GM12801 (cell line): ENCODE data around the gene TM7SF3.

Source experiments
- TF ChIP-seq, protein P1 (sequence below): IDR thresholded peaks from one replicate; pipeline ENCODE4 v1.5.1; 2011; ENCODE audit warnings: control low read depth; ENCODE audit not compliant: insufficient read length; ENCODE audit errors: extremely low read depth

TM7SF3 gene

DNA sequence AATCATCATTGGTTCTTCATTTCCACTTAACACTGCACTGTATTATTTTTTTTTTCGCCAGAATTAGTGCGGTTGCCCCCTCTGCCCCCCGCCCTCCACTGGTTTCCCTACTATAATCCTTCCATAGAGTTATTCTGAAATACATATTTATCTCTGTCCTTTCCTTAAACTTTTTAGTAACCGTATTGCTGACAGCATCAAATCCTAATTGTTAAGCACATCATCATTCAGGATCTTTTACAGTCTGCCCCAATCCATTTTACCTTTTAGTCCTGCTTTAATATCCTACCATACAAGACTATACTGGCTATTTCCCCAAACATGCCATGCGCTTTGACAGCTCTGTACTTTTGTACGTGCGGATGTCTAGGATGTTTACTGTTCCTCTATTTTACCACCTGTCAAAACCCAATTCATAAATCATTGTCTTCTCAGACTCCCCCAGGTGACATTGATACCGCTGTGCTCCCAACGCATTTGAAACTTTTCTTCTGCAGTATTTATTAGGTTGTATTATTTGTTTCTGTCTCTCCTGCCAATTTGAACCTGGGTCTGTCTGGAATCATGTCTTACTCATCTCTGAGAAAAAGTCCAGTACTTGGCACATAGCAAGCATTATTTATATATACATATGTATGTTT, 74.9 kb downstream of the TM7SF3 start:
- TF ChIP-seq, protein P1, sequence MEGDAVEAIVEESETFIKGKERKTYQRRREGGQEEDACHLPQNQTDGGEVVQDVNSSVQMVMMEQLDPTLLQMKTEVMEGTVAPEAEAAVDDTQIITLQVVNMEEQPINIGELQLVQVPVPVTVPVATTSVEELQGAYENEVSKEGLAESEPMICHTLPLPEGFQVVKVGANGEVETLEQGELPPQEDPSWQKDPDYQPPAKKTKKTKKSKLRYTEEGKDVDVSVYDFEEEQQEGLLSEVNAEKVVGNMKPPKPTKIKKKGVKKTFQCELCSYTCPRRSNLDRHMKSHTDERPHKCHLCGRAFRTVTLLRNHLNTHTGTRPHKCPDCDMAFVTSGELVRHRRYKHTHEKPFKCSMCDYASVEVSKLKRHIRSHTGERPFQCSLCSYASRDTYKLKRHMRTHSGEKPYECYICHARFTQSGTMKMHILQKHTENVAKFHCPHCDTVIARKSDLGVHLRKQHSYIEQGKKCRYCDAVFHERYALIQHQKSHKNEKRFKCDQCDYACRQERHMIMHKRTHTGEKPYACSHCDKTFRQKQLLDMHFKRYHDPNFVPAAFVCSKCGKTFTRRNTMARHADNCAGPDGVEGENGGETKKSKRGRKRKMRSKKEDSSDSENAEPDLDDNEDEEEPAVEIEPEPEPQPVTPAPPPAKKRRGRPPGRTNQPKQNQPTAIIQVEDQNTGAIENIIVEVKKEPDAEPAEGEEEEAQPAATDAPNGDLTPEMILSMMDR: no peak

DNA sequence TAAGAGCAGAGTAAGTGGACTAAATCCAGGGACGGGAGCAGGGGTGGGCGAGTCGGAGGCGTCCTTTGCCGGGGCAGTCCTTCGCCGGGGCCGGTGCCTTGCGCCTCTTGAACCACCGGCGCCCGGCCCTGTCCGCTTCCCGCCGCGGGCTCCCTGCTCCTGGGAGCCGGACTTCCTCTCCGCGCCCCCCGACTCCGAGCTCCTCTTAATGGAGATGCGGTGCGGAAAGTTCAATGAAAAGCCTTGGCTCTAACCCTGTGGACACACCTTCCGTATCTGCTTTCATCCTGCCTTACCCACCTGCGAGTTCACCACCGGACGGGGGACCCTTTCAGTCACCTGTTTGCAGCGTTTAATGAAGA, 75.5 kb downstream of the TM7SF3 start:
- TF ChIP-seq, protein P1: no peak

GRCh38 chr12:26937863-26938700, 76.1 kb downstream of the TM7SF3 start, which contains the start of the genes FGFR1OP2 and INTS13:
Gene FGFR1OP2 (plus strand): TSS chr12:26938470. CDS start chr12:26954159, 15,689 bp downstream.
Gene INTS13 (minus strand): TSS chr12:26937981. CDS start chr12:26936803, 1,178 bp downstream.
- TF ChIP-seq, protein P1: no peak

DNA sequence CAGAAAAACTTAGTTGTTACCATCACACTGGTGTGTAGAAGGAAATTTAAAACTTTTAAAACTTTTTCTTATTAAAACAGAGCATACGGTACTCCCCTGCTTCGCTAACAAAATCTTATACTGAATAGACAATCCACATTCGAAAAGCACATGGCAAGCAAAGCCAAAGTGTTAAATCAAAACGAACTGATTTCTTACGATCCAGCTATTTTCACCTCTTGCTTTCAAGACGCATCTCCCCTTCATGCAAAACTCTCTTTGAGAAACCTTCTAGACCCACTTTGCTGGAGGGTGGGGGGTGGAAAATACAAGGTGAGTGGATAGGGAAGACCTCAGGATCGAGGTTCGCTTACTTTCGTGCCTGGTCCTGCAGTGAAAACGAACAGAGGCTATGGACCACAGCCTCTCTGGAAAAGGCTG, 76.7 kb downstream of the TM7SF3 start:
- TF ChIP-seq, protein P1: no peak

- TF ChIP-seq, protein P1: no peak
Measured at GRCh38 chr12:26936559-26937442, 77.4 kb downstream of the TM7SF3 start.

DNA sequence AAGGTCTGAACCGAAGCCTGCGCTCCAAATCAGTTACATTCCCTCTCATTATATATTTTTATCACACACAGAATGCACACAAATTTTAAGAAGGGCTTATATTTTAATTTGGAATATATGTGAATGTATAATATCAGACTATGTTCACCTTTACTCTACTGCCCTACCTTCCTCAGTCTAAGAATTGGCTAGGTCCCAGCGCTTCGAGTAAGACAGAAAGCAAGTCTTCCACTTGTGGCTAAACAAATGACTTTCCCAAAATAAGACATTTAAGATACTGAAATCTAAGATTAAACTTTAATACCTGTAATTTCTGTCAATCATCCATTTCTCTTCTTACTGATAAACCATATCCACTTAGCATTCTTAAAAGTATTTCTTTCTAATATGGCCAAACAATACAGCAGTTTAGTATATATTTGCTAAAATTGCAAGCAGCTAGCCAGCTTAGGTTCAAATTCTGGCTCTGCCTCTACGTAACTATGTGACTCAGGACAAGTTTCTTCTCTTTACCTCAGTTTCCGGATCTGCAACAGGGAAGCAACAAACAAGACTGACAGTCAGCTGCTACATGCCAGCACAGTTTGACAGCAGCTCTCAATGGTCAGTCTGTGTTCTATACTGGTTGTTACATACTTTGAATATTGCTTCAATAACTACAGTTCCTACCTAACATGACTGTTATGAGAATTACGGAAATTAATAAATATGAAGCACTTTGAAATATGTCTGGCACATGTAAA, 78.4 kb downstream of the TM7SF3 start:
- TF ChIP-seq, protein P1: no peak
